Activated T-cell treated with anti-CD3 and anti-CD28 coated beads, Interleukin-2, amount 50 U/mL, for 1 hour (primary cell): ENCODE data around the gene PAQR7.

Source experiments
- DNase-seq: peaks from one replicate; pipeline ENCODE4 v3.0.0-alpha.2; 2020

Gene PAQR7

DNA sequence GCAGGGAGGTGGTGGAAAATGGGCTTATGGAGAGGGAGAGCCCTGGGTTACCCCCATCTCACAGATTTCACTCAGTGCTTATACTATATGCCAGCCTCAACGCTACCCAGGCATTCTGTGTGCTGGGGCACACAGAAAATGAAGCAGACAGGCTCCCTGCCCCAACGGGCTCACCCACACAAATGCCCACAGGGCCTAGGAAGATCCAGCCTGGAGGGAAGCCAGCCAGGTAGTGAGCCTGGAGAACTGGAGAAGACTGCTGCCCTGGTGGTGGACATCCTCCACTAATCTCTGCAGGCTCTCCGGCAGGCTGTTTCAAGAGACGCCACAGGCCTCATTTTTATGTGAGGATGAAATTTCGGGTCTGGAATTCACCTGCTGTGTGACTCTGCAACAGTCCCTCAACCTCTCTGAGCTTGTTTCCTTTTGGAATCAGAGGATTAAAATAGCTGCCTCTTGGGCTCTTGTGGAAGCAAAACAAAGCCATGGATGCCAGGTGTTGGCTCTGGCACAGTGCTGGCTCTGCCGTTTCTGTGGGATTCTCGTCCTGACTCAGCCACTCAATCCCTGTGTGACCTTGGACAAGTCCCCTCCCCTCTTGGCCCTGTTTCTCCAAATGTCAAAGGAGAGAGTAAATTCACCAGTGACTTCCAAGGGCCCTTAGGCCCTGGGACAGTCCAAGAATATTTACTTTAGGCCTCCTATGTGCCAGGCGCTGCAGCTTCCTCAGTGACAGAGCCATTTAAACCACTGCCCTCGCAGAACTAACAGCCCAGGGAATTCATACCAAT, 3.6 kb downstream of the PAQR7 start:
- DNase-seq, result no peak

DNA sequence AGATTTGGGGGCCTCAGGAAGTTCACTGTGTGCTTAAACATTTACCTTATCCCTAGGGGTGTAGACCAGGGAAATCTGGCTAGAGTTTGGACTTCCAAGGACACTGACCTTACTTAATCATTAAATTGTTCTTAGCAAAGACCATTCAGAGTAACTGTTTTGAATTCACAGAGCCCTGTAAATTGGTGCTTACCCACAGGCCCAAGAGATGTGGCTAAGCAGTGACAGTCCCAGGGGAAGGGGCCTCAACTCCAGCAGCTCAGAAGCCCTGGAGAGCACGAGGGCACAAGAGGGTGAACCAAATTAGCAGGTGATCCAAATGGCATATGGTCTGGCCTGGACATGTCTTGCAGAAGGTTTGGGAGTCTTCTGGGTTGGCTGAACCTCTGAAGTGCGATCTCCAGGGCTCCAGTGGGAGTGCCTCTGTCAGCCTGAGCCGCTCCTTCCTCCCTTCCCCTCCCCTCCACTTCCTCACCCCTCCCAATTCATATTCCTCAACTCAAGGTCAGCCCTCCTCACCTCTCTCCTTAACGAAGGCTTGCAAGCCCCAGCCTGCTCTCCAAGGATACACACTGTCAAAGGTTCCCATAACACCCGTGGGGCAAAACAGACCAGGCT, 4.3 kb downstream of the PAQR7 start:
- DNase-seq, result no peak

DNA sequence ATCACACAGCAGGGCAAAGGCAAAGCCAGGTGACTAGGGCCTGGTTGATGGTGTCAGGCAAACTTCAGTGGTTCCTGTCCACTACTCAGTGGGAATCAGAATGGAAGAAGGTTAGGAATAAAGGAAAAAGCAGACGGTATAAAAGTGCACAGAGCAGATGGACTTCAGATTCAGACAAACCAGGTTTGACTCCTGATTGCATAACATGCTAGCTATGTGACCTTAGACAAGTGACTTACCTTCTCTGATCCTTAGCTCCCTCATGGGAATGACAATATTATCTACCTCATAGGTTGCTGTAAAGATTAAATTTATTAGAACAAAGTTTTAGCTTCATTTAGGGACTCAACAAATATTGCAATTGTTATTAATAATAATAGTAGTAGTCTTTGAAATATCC, 4.9 kb downstream of the PAQR7 start:
- DNase-seq, result no peak

DNA sequence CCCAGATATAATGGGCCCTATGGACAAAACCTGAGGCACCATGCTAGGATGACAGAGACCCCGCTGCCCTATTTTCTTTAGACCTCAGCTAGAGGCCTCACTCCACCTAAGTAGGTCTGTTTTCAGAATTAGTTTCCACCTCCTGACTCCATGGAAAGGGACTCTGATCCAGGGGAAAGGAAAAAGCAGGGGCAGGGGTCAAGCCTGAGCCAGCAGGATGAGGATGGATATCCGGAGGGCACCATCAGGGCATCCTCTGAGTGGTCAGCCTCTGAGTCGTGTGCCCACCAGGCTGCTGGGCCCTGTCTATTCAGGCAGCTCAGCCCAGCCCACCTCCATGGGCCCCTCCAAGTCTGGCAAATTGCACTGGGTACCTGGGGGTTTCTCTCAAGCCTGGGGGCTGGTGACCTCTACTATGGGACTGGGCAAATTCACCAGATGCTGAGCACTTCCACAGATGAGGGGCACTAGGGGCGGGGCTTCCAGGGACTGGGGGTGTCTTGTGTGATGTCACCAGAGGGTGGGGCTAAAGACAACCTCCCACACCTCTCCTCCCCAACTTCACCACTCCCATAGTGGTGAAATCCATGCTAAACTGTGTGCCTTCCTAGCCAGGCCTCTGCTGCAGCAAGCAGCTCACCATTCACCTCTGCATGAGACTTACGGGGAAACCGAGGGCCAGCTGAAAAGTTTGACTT, 5.5 kb downstream of the PAQR7 start:
- DNase-seq, result no peak

- no peak for DNase-seq
Measured at GRCh38 chr1:25867210-25867991, 8.1 kb downstream of the PAQR7 start.

DNA sequence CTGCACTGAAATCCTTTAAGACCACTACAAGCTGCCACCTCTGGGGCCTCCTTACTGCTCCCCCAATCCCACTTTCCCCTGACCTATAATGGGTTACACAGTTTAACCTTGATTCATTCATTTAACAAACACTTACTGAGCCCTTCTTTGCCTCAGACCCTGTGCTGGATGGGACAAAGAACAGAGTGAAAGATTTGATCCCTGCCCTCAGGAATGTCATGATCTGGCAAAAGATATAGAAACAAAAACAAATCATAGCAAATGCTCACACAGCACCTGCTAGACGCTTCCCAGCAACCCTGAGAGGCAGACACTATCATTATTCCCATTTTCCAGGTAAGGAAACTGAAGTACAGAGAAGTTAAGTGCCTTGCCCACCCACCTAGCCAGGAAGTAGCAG, 9.2 kb downstream of the PAQR7 start:
- no peak for DNase-seq

DNA sequence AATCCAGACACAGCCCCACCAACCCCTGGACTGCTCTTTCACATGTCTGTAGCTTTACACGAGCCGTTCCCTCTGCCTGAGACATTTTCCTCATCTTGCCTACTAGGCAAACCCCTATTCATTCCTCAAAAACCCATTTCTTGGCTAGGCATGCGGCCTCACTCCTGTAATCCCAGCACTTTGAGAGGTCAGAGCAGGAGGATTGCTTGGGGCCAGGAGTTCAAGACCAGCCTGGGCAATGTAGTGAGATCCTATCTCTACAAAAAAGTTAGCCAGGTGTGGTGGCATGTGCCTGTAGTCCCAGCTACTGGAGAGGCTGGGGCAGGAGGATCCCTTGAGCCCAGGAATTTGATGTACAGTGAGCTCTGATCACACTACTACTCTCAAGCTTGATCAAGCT, 11.1 kb downstream of the PAQR7 start:
- no peak for DNase-seq

DNA sequence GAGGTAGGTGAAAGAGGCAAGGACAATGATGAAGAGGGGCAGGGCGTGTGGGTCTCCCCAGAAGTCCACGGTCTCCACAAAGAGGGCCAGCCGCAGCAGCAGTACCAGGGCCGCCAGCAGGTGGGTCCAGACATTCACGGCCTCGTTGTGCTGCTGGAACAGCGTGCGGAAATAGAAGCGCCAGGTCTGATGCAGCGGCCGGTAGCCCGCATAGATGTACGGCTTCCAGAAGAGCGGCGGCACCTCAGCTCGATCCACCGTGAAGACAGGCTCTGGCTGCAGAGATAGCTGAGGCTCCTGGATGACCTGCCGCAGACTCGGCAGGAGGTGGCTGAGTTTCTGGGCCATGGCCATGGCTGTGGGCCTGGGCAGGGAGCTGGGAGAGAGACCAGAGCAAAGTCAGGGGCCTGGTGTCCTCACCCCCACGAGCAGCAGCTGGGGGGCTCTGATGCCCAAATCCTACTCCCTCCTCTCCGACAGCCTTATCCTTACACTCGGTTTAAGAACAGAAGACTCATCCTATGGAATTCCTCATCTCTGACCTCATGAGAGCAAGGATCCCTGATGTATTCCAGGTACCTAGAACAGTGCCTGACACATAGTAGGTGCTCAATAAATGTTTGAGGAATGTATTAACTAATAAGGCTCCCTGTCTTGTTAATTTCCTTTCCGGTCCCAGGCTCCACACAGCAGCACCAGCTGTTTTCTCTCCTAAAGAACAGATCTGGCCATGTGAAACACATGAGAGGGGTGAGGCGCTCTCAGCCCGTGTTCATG, 11.8 kb downstream of the PAQR7 start:
- DNase-seq, result no peak

DNA sequence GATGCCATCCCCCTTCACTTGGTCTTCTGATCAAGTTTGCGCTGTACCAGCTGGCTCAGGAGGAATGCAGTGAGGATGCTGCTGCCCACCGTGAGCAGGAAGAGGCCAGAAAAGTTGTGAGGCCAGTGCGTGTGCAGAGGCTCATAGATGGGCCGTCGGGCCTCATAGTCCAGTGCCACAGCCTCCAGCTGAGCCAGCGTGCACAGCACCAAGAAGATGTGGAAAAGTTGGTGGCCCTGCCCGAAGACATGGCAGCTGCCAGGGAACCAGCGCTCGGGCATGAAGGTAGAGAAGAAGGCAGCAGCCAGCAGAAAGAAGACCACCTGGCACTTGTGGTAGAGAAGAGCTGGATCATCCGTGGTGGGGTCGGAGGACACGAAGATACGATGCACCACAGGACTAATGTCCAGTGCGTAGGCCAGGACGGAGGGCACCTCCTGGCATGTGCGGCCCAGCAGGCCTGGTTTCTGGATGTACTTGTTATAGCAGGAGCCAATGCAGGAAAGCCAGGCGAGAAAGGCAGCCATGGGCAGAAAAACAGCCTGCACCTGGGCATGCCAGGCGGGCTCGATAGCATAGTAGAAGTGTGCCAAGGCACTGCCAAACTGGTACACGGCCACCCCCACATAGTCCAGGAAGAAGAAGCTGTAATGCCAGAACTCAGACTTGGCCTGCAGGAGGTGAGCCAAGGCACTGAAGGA, 12.6 kb downstream of the PAQR7 start:
- no peak for DNase-seq

DNA sequence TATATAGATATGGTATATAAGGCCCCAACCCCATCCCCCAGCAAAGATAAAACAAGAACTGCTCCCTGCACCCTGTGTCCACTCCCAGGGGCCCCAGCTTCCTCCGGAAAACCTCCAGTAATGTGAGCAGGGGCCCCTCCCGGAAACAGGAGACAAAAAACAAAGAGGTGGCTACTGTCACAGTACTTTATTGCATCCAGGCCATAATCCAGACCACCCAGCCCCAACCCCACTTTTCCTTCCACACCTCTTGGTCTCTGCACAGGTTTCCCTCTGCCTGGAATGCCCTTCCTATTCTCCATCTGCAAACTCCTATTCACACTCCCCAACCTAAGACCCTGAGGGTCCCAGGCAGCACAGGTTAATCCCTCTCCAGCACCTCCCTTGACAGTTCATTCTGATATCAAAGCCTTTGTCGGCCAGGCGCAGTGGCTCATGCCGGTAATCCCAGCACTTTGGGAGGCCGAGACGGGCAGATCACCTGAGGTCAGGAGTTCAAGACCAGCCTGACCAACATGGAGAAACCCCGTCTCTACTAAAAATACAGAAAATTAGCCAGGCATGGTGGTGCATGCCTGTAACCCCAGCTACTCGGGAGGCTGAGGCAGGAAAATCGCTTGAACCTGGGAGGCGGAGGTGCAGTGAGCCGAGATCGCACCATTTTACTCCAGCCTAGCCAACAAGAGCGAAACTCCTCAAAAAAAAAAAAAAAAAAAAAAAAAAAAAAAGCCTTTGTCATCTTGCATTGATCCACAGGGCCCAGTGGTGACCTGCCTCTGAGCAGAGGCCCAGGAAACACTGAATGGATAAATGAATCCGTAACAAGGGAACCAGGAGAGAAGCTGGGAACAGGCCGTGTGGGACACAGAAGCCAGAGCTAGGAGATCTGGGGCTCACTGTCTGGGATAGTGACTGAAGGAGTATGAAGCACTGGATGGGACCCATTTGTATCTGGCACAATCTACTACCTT, 13.9 kb downstream of the PAQR7 start:
- DNase-seq, result no peak

- peak; percentile 89 for DNase-seq
Measured at GRCh38 chr1:25858906-25859789, 16.4 kb downstream of the PAQR7 start, which contains the start of gene AUNIP. Gene AUNIP, minus strand, starts transcription at chr1:25859457. Its CDS starts 100 bp downstream, at chr1:25859357.

DNA sequence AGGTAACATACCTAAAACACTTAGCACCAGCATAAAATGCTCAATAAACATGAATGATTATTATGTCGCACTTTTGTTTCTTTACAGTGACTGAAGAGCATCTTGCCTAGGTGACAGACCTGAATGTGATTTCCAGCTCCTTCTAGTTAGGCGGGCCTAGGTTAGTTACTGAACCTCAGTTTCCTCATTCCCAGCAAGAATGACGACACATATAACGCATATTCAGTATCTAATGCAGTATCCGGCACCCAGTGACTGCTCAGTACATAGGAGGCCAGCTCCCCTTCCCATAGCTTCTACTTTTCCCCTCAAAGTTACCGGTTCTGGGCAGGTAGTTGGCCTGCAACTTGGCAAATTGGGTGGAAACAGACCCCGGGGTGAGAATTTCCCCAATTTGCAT, 17.0 kb downstream of the PAQR7 start:
- no peak for DNase-seq

DNA sequence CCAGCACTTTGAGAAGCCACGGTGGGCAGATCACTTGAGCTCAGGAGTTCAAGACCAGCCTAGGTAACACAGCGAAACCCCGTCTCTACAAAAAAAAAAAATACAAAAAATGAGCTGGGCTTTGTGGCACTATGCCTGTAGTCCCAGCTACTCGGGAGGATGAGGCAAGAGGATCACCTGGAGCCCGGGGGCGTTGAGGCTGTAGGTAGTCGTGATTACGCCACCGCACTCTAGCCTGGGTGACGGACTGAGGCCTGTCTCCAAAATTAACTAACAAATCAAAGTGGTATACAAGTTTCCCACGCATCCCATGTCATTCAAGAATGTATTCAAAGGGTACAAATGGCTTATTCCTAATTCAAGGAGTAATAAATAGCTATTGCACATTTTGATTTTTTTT, 18.7 kb downstream of the PAQR7 start:
- DNase-seq, result no peak

GRCh38 chr1:25854554-25854953, 21.0 kb downstream of the PAQR7 start:
- DNase-seq, result no peak

GRCh38 chr1:25848531-25848930, 27.0 kb downstream of the PAQR7 start:
- no peak for DNase-seq

- DNase-seq, result no peak
Measured at GRCh38 chr1:25847929-25848328, 27.6 kb downstream of the PAQR7 start.

- DNase-seq, result no peak
Measured at GRCh38 chr1:25845664-25846063, 29.8 kb downstream of the PAQR7 start.

DNA sequence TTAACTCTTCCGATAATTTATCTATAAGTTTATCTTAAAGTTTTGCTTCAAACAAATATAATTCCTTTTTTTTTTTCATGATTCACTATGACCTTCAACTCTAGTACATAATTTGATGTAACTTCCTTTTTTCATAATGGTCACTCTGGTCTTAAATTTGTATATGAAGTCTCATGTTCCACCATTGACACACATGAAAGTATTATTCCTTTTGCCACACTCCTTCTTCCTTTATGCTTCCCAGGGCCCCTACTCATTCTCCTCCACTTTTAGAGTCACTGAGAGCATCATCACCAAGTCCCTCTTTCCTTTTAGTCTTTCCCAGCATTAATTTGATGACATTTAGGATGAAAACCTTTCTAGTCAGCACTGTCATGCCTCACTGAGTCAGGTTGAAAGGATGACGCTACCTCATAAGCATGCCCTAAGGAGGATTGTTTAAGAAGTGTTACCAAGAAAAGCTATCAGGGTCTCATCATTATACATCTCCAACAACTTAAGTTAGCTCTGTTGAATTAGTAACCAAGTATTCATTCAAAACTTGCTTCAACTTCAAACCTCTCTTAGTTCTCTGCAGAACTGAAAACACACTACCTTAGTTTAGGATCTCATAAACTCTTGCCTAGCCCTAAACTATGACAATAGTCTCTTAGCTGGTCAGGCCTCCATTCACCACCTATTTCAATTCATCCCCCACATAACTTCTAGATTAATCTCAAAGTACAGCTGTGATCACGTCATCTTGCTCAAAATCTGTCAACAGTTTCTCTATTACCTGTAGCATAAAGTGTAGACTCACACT, 30.8 kb downstream of the PAQR7 start:
- DNase-seq, result no peak

DNA sequence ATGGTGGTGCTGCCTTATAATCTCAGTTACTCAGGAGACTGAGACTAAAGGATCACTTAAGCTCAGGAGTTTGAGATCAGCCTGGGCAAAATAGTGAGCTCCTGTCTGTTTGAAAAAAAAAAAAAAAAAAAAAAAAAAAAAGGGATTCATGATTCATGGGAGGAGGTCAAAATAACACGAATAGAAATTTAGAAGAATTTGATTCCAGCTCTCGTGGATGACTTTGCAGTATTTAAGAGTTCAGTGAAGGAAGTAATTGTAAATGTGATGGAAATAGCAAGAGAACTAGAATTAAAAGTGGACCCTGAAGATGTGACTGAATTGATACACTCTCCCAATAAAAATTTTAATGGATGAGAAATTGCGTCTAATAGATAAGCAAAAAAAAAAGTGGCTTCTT, 32.0 kb downstream of the PAQR7 start:
- DNase-seq, result no peak
